Stimulated activated CD4-positive, alpha-beta T cell treated with anti-CD3 and anti-CD28 coated beads, Interleukin-4, amount 100 ng/mL, for 1 hour (primary cell): Measurements from ENCODE around the gene ANKK1.

ENCODE experiments used
- DNase-seq: peaks from one replicate; pipeline ENCODE4 v3.0.0-alpha.2; 2020

ANKK1 gene, protein sequence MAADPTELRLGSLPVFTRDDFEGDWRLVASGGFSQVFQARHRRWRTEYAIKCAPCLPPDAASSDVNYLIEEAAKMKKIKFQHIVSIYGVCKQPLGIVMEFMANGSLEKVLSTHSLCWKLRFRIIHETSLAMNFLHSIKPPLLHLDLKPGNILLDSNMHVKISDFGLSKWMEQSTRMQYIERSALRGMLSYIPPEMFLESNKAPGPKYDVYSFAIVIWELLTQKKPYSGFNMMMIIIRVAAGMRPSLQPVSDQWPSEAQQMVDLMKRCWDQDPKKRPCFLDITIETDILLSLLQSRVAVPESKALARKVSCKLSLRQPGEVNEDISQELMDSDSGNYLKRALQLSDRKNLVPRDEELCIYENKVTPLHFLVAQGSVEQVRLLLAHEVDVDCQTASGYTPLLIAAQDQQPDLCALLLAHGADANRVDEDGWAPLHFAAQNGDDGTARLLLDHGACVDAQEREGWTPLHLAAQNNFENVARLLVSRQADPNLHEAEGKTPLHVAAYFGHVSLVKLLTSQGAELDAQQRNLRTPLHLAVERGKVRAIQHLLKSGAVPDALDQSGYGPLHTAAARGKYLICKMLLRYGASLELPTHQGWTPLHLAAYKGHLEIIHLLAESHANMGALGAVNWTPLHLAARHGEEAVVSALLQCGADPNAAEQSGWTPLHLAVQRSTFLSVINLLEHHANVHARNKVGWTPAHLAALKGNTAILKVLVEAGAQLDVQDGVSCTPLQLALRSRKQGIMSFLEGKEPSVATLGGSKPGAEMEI

GRCh38 chr11:113387605-113388211 is at the start of gene ANKK1:
TSS of gene ANKK1 (plus strand) at chr11:113387779. CDS start at chr11:113387885, 106 bp downstream.
- no peak for DNase-seq

GRCh38 chr11:113338730-113339129 is 48.8 kb upstream of the ANKK1 start:
- DNase-seq, result no peak

- DNase-seq, result no peak
These were observed 47.5 kb upstream of the ANKK1 start for GRCh38 chr11:113339929-113340589.

- no peak for DNase-seq
These were observed 46.0 kb upstream of the ANKK1 start for GRCh38 chr11:113341388-113342165.

- no peak for DNase-seq
These were observed 41.6 kb upstream of the ANKK1 start for GRCh38 chr11:113345978-113346377.

DNA sequence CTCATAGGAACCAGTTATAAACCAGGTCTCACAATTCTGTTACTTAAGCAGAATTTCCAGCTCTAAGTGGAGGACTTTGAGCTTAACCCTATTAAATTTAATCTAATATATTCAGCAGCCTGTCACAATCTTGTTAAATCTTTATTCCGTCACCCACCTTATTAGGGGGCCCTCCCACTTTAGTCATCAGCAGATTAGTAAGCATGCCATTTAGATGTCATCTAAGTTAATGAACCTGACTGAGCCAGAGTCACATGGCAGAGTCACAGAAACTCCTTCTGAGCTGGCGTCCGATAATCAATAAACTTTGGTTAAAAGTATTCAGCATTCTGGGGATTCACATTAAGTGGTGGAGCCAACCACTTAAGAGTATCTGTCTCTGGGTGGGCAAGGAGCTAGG is 38.1 kb upstream of the ANKK1 start:
- DNase-seq, result no peak

DNA sequence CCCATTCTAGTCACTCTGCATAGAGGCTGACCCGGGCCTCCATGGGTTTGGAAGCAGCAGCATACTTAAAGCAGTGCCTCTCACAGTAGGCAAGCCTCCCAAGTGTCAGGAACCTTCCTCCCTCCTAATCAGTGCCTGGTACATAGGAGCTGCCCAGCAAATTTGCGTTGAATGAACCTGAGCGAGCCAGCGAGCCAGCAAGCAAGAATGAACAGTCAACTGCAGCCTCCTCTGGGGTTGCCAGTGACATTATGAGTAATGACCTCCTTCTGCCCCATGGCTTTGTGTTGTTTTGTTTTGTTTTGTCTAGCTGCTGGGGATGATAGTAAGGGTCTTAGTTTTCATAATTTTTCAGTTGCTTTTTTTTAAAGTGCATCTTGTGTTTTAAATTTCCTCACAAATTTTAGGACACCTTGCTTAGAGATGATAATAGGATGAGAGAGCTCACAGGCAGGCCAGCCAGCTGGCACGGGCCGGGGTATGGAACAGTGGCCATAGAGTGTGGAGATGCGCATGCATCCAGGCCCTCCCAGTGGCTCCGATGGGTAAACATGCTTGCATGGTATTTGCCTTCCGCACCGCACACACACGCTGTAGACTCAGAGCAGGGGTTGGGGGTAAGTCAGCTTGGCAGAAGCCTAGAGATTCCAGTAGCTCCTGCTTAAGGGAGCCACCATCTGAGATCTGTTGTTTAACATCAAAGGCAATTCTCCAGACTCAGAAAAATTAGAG is 37.1 kb upstream of the ANKK1 start:
- no peak for DNase-seq

GRCh38 chr11:113351068-113351450 is 36.5 kb upstream of the ANKK1 start:
- no peak for DNase-seq

GRCh38 chr11:113351480-113351879 is 36.1 kb upstream of the ANKK1 start:
- DNase-seq, result no peak

DNA sequence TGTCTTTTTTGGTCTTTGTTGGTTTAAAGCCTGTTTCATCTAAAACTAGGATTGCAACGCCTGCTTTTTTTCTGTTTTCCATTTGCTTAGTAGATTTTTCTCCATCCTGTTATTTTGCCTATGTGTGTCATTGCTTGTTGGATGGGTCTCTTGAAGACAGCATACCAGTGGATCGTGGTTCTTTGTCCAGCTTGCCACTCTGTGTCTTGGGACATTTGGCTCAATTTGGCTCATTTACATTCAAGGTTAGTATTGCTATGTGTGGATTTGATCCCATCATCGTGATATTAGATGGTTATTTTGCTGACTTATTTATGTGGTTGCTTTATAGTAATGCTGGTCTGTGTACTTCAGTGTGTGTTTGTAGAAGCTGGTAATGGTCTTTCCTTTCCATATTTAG is 31.4 kb upstream of the ANKK1 start:
- no peak for DNase-seq

- DNase-seq, result no peak
These were observed 24.2 kb upstream of the ANKK1 start for GRCh38 chr11:113363406-113363805.

DNA sequence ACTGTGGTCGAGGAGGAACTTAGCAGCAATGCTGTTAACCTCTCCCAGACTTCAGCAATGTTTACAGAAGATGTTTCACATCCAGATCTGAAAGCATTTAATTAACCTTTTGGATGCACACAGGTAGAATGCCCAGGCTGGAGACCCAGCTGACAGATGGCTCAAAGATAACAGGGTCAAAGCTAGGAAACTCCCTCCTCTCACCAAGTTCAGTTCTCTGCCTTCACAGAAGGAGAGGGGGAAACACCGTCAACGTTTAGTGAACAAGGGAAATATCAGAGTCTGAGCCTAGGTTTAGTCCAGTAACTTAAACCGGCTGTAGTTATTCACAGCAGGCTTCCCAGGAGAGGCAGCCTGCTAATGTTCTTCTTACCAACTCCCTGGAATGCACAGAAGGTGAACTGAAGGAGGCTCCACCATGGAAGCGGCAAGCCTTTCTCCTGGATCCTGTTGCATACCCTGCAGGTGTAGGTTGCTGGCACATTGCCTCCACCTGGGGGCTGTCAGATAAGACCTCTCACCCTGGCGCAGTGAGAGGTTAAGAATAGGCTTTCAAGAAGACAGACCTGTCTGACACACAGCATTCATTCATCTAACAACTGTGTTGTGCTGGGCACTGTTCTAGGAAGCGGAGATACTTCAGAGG is 23.5 kb upstream of the ANKK1 start:
- DNase-seq, result no peak

- no peak for DNase-seq
These were observed 21.7 kb upstream of the ANKK1 start for GRCh38 chr11:113365895-113366294.

- DNase-seq, result no peak
These were observed 18.2 kb upstream of the ANKK1 start for GRCh38 chr11:113369411-113369810.

DNA sequence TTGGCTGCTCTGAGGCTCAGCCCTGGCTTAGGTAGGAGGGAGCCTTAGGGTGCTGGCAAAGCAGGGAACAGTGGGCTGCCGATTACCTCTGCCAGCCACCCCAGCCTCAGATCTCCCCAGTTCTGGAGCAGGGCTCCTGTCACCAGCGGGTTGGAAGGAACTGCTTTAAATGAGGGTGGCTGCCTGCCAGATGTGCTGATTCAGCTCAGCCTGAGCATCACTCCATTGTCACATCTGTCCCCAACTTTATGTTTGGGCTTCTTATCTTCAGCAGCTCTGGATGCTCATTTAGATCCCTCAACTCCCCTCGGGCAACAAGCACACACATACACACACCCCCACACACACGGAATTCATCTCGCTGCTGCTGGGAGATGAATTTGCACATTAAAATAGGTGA is 16.9 kb upstream of the ANKK1 start:
- no peak for DNase-seq

GRCh38 chr11:113372309-113372708 is 15.3 kb upstream of the ANKK1 start:
- no peak for DNase-seq

GRCh38 chr11:113373306-113373705 is 14.3 kb upstream of the ANKK1 start:
- no peak for DNase-seq

DNA sequence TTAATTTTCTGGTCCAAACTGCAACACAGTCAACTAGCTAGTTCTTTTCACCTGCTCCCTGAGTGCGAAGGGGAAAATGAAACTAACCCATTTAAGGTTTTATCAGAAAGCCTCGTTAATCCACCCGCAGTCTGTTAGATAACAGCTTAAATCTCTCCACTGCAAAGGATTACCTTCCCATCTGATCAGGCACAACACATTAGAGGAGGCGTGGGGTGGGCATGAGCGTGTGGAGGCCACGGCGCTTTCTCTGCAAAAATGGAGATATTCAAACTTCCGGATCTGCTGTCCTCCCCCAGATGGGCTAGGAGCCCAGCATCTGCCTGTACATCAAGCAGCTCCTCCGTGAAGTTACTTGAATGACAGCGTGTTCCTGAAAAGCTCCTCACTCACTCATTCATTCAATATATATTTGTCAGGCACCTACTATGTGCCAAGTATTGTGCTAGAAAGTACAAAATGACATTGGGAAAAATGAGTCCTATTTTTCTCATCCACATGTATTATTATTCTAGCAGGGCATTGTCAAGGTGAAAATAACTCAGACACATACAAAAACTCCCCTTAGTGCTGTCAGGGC is 13.5 kb upstream of the ANKK1 start:
- DNase-seq, result no peak

DNA sequence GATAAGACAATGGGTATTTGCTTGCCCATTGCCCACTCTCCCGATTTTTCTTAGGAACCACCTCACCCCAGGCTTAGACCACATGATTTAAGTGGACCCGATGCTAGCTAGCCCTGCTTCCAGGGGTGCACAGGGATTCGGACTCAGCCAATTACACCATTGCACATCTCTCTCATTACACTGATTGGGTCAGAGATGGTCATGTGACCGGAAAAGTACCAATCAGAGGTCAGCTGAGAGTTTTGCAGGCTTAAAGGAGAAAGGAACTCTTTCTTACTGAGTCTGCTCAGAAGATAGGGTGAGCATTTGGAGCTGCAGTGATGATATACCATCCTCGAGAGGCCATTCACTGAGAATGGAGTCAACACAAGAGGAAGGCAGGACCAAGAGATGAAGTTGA is 12.2 kb upstream of the ANKK1 start:
- no peak for DNase-seq

DNA sequence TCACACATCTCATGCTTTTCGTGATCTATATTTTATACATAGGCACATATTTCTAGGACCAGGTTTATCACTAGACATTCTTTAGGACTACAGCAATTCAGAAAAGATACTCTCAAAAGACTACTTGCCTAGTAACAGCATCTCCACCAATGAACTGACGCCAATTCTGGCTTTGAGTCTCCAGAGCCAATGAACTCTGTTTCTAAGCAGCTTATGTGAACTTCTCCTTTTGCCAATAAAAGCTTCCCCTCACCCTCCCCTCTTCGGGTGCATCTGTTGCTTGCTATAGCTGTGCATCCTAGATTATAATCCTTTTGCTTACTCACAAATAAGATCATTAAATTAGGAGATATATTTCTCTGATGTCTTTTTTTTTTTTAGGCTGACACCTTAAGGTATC is 11.4 kb upstream of the ANKK1 start:
- no peak for DNase-seq
